HG02798 (cell line): ENCODE data around the gene SIRT6.
"Not testable (repeated sequence)": the region's sequence is repeated elsewhere in the genome, so short reads cannot be mapped to it uniquely, and the experiment has no call there.

Experiments used
- ATAC-seq: cut with Tn5 transposase; IDR thresholded peaks from one replicate; pipeline ENCODE4 v1.9.1; 2021; ENCODE audit warnings: mild to moderate bottlenecking; ENCODE audit not compliant: unreplicated experiment, poor library complexity

Gene SIRT6

DNA sequence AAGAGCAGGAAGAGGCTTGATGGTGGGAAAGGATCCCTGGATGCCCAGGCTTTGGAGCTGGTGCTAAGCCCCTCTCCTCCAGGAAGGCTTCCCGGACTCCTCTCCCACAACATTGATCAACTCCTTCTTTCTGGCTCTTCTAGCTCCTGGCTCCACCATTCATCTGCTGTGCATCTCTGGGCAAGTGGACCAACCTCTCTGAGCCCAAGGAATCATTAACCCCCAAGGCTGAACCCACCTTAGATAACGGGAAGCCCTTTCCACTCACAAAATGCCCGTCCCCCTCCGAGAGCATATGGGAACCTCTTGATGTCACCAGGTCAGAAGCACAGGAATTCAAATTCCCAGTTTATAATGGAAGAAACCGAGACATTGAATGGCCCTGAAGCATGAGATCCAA lies 5.2 kb downstream of the SIRT6 start:
- no peak for ATAC-seq

DNA sequence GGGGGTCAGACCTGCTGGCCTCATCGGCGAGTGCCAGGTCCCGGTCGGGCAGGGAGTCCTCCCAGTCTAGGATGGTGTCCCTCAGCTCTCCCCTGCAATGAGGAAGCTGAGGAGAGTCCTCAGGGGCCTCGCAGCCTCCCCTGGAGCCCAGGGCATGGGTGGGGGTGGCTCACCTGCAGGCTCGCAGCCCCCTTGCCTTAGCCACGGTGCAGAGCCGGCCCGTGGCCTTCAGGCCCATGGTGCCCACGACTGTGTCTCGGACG lies 6.8 kb downstream of the SIRT6 start:
- no peak for ATAC-seq

DNA sequence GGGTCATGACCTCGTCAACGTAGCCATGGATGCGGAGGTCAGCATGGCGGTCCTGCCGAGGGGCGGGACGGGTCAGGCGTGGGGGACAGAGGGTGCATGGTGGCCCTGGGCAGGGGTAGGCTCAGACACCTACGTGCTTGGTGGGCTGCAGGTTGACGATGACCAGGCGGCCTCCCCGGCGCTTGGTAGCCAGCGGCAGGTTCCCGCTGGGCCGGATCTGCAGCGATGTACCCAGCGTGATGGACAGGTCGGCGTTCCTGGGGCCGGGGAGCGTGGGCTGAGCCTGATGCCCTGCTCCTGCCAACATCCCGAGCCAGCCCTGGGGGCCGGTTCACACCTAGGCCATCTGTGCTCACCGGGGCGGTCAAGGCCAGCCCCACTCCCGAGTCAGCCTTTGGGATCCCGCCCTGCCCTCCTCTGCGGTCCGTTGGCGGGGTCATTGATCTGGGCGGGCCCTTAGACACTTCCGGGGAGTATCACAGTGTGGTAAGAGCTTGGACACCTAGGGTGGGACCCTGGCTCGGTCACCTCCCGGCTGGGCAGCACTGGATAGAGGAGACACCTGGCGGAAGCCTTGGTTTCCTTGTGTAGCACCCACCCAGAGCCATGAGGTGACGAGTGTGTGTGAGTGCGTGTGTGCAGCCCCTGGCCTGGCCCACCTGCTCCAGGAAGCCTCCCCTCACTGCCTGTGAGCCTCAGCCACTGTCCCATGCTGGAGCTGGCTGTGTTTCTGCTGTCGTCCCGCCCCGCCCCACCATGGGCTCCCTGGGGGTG lies 7.3 kb downstream of the SIRT6 start:
- no peak for ATAC-seq

DNA sequence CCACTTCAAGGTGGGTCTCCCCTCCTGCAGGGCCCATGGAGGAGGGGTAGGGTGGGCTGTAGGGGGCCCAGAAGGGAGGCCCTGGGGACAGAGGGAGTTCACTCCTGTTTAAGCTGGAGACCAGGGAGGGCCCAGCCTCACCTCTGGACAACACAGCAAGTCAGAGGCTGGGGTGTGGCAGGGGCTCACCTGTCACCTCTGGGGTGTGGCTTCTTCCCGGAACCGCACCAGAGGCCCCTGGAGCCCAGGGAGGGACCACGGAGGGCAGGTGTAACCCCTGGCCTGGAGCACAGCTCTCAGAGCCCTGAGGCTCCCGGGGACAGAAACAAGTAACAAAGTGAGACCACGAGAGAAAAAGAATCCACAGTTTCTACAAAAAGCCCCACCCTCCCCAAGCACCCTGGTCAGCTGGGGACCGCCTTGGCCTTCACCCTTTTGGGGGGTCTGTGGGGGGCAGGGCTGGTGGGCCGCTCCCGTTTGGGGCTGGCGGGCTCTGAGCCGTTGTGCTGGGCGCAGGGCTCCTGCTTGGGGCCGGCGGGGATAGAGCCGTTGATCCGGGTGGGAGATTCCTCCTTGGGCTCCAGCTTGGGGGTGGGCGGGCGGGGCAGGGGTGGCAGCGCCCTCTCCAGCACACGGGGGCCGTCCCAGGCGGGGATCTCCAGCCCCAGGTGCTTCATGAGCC lies 8.0 kb downstream of the SIRT6 start:
- no peak for ATAC-seq

DNA sequence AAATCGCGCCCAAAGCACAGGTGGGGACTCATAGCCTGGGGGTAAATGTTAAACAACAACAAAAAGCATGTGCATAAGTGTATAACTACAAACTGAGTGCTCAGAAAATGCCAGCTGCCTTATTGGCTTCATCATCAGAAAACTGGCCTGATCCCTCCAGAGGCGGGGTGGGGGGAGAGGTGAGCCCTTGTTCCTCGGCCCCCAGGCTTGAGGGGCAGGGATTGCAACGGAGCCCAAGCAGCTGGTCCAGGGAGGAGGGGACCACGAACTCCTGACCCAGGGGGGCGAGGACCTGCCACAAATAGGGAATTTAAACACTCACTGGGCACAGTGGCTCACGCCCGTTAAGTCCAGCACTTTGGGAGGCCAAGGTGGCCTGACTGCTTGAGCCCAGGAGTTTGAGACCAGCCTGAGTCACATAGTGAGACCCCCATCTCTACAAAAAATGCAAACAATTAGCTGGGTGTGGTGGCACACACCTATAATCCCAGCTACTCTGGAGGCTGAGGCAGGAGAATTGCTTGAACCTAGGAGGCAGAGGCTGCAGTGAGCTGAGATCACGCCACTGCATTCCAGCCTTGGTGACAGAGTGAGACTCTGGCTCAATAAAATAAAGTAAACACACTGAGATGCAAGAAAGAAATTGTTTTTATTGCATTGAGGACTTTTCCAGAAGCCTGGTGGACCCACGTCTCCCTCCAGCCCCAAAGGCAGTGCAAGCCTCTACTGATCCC lies 8.7 kb downstream of the SIRT6 start:
- no peak for ATAC-seq

DNA sequence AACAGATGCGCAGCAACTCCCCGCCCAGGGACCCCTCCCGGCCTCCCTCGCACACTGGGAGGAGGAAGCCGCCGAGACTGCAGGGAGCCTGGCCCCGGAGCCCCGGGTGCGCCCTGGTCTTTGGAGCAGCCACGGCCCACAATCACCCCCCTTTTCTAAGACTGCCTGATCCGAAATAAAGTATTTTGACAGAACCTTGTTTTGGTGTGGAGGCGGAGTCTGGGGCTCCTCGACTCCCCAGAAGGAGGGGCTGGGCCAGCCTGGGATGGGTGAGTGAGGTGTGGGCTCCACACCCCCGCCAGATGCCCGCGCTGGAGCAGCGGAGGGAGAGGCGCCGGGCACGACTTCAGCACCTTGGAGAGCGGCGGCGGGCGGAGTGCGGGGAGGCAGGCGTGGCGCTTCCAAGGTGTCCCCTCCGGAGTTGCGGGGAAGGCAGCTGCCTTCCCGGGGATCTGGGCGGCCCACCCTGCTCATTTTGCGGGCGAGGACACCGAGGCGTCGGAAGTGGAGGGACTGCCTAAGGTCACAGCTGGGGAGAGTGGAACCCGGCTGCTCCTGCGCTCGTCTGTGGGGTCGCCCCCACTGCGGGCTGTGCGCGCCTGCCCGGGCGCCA lies 9.4 kb downstream of the SIRT6 start:
- no peak for ATAC-seq

DNA sequence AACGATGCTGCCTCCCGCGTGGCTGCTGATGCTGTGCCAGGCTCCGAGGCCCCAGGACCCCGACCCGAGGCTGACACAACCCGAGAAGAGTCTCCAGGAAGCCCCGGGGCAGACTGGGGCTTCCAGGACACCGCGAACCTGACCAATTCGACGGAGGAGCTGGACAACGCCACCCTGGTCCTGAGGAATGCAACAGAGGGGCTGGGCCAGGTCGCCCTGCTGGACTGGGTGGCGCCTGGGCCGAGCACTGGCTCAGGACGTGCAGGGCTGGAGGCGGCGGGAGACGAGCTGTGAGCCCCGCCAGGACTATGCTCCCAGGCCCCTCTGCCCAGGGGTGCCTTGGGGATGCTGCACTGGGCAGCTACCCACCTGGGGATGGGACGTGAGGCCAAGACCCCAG lies 10.7 kb downstream of the SIRT6 start:
- ATAC-seq, result no peak

DNA sequence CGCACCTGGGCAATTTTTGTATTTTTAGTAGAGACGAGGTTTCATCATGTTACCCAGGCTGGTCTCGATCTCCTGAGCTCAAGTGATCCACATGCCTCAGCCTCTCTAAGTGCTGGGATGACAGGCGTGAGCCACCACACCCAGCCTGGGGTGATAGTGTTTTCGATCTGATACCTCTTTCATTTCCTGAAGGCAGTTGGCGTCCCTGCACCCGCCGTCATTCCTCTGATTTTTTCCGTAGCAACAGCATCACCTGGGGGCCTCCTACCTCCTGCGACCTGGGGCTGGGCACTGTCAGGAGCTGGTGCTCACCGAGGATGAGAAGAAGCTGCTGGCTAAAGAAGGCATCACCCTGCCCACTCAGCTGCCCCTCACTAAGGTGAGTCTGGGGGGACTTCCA lies 18.1 kb downstream of the SIRT6 start:
- ATAC-seq, result no peak

DNA sequence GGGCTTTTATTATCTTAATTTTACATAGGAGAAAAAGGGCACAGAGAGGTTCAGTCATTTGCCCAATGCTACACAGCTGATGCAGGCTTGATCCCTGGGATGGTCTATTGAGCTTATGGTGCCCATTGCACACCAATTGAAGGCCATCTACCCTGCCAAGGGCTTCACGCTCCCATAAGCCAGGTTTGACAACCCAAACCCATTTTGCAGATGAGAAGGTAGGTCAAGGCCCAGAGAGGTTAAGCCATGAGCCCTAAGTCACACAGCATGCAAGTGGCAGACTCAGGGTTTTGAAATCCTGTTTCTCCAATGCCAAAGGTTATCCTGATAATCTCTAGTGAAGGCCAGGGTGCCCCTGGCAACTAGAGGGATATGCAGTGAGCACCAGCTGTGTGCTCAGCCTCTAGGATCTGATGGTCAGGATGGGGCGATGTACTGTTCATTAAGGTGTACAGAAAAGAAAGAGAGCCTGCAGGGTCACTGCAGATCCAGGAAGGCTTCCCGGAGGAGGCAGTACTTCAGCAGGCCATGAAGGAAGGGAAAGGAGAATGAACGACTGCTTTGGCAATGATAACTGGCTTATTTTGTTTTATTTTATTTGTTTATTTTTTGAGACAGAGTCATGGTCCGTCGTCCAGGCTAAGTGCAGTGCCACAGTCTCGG lies 20.8 kb downstream of the SIRT6 start:
- no peak for ATAC-seq

DNA sequence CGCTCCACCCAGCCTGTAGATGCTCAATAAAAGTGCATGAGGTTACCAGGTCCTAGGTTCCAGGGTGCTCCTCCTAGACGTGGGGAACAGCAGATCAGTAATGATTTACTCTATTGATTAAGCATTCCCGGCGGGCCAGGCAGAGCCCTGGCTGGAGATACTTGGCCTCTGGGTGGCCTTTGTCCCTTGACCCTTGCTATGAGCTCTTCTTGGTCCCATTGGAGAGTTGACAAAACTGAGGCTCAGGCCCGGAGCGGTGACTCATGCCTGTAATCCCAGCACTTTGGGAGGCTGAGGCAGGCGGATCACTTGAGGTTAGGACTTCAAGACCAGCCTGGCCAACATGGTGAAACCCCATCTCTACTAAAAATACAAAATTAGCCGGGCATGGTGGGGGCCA lies 24.4 kb downstream of the SIRT6 start:
- not testable (repeated sequence) for ATAC-seq

DNA sequence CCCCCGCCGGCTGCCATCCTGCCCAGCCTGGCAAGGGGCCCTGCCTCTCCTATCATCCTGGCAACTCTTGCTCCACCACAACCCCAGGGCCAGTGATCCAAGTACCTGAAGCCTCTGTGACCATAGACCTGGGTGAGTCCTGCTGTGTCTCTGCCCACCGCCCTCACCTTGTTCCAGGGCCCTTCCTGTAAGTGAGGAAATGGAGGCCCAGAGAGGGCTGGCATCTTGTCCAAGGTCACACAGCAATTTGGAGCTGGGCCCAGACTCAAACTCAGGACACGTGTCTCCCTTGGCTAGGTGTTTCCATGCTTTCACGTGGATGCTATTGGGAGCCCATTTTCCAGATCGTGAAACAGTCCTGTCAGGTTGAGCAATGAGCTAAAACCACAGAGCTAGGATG lies 25.2 kb downstream of the SIRT6 start:
- no peak for ATAC-seq

DNA sequence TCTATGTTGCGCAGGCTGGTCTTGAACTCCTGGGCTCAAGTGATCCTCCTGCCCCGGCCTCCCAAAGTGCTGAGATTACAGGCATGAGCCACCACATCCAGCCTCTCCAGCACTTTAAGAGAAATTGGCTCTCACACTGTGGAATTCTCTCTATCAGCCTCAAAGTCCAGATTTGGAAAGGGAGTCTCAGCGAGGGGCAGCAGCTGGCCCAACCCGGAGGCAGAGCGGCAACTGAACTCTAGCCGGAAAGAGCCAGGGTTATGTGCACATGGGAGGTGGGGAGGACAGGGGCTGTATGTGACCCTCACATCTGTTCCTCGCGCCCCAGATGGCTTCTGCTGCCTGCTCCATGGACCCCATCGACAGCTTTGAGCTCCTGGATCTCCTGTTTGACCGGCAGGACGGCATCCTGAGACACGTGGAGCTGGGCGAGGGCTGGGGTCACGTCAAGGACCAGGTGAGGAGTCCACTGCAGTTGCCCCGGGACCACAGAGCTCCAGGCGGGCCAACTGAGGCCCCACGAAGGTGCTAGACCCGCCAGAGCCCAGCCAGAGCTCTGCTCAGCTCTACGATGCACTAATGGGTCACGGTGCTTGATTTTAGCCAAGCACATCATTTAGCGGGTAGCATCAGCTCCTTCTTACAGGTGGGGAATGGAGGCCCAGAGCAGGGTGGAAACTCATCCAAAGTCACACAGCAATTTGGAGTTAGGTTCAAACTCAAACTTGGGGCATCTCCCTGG lies 27.6 kb downstream of the SIRT6 start:
- ATAC-seq, result no peak

DNA sequence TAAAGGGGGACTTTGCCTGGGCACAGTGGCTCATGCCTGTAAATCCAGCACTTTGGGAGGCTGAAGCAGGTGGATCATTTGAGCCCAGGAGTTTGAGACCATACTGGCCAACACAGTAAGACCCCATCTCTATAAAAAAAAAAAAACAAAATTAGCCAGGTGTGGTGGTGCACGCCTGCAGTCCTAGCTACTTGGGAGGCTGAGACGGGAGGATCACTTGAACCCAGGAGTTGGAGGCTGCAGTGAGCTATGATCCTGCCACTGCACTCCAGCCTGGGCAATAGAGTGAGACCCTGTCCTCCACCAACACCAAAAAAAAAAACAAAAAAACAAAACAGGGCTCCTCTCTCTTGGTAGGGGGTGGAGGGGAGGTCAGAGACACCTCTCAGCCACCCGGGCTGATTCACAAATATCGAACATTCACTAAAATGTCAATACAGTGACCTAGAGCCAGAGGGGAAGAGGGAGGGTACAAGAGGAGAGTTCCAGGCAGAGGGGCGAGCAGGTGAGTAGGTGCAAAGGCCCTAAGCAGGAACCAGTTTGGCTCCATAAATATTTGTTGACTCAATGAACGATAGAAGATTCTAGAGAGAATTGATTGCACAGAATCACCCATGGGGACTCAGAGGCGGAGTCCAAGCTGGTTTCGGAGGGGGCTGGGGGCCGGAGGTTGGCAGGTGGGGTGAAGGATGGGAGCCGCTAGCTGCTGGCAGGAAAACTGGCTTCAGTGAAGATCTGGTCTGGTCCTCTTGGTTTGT lies 29.9 kb downstream of the SIRT6 start:
- no peak for ATAC-seq

DNA sequence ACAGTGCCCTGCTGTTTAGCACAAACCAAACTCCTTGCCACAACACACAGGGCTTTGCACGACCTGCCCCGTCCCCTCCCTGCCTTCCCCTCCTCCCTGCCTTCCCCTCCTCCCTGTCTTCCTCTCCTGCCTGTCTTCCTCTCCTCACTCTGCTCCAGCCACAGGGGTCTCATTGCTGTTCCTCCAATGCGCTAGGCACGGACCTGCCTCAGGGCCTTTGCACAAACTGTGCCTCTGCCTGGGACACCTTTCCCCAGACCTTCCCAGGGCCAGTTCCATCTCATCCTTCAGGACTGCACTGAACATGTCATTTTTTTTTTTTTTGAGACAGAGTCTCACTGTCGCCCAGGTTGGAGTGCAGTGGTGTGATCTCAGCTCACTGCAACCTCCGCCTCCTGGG lies 30.7 kb downstream of the SIRT6 start:
- ATAC-seq, result no peak

DNA sequence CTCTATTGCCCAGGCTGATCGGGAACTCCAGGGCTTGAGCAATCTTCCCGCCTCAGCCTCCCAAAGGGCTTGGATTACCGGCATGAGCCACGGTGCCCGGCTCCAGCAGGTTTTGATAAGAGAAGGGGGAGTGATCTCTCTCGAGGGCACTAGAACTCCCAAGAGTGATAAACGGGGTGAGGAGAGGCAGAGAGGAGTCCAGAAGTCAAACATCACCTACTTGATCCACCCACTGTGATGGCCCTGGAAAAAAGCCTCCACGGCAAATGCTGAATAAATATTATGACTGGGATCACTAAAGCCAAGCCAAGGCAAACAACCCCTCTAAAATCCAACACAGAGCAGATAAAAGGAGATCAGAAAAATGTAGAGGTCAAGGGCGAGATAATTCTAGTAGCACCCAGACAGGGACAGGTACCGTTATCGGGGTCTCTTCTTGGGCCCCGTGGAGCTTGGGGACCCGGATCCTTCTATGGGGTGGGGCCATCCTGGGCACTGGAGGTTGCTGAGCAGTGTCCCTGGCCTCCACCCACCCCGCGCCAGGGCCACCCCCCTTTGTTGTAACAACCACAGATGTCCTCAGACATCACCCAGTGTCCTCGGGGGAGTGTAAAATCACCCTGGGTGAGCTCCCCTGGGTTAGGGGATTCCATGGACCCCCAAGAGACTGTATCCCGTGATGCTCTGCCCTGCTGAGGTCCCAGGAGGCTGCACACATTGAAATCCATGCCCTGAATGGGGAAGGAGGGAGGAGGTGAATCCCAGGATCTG lies 32.7 kb downstream of the SIRT6 start:
- ATAC-seq, result no peak

DNA sequence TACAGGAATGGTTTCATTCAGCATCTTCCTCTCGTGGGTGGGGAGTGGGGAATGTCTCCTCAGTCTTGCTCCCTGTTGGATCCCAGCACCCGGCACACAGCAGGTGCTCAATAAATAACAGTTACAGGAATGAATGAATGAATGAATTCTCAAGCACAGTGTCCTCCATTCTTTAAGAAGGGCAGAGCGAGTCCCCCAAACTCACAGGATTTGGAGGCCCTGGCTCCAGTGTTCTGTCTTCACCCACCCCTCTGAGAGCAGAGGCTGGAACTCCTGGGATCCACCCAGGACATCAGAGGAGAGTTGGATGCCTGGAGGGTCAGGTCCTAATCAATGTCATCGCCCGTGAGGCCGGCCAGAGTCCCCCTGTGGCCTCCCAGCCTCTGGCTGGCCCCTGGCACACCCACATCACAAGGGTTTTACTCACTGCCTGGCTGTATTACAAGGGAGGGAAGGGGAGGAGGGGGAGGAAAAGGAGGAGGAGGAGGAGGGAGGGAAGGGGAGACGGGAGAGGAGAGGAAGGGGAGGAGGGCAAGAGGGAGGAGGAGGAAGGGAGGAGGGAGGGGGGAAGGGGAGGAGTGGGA lies 37.6 kb downstream of the SIRT6 start:
- ATAC-seq, result no peak

DNA sequence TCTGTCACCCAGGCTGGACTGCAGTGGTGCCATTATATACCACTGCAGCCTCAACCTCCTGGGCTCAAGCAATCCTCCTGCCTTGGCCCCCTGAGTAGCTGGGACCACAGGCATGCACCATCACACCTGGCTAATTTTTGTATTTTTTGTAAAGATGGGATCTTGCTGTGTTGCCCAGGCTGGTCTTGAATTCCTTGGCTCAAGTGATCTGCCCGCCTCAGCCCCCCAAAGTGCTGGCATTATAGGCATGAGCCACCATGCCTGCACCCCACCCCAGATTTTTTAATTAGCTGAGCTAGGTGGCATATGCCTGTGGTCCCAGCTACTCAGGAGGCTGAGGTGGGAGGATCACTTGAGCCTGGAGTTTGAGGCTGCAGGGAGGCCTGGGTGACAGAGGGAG lies 39.4 kb downstream of the SIRT6 start:
- ATAC-seq, result not testable (repeated sequence)

DNA sequence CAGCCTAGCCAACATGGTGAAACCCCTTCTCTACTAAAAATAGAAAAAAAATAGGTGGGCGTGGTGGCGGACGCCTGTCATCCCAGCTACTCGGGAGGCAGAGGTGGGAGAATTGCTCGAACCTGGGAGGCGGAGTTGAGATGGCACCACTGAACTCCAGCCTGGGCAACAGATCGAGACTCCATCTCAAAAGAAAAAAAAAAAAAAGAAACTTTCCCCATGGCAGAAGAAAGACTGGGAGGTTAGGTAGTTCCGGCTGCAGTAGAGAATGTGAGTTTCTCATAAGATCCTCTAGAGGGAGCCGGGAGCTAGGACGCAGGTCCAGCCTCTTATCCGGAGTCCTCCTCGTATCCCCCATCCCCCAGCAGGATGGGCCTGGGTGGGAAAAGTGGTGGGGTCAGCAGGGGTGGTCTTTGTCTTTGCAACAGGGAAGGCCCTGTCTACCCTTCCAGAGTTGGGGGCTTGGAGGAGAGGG lies 42.1 kb downstream of the SIRT6 start:
- ATAC-seq, result no peak
